GM12872 (cell line): Measurements from ENCODE around the gene JAK1.

Source experiments
- TF ChIP-seq, protein P1 (sequence below): IDR thresholded peaks from 3 replicates; pipeline ENCODE4 v1.5.1; 2011; ENCODE audit warnings: low read depth, mild to moderate bottlenecking, low read length, moderate library complexity; ENCODE audit not compliant: insufficient read depth

Gene JAK1

DNA sequence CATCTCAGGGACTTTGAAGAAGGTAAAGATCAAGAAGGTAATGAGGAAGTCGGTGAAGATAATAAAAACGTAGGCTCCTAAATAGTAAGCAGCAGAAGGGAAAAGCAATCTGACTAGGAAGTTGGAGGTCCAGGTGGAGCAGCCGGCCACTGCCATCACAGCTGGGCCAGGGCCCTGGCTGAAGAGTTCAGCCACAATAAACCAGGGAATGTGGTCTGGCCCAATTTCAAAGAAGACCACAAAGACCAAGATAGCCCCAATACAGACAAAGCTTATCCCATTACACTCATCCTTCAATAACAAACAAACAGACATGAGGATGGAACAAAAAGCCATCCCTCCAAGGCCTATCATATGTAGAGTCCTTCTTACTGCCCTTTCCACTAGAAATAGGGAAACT is 18.4 kb upstream of the JAK1 start:
- TF ChIP-seq, protein P1, sequence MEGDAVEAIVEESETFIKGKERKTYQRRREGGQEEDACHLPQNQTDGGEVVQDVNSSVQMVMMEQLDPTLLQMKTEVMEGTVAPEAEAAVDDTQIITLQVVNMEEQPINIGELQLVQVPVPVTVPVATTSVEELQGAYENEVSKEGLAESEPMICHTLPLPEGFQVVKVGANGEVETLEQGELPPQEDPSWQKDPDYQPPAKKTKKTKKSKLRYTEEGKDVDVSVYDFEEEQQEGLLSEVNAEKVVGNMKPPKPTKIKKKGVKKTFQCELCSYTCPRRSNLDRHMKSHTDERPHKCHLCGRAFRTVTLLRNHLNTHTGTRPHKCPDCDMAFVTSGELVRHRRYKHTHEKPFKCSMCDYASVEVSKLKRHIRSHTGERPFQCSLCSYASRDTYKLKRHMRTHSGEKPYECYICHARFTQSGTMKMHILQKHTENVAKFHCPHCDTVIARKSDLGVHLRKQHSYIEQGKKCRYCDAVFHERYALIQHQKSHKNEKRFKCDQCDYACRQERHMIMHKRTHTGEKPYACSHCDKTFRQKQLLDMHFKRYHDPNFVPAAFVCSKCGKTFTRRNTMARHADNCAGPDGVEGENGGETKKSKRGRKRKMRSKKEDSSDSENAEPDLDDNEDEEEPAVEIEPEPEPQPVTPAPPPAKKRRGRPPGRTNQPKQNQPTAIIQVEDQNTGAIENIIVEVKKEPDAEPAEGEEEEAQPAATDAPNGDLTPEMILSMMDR = no peak

DNA sequence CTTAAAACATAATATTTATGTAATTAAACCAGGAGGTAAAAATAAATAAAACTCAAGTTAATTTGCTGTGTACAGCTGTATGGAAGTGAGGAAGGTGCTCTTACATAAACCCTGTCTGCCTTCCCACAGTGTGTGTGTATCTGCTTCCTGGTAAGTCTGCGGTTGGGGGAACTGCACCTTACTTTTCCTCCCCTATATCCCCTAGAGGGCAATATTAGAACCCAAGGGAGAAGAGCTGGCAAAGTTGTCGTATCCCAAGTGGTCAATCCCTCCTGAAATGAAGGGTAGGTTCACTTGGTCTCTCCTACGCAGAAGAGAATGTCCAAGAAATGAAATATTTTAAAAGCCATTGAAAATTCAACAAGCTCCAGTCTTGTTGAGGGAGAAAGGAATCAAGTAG is 17.8 kb upstream of the JAK1 start:
- TF ChIP-seq, protein P1 = no peak

DNA sequence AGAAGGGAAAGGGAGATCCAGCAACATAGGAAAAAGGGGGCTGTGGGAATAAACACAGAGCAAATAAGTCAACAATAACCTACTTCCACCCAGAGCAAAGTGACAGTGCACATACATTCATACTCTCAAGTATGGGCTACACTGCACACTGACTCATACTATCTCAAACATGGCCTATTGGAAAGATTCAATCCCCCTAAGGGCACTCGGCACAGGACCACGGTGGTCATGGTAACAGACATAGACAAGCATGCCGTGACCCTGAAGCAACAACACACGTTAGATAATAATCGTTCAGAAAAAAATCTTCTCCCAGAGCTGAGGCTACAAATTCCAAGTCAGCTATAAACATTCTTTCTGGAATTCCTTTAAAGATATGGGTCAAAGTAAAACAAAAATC is 16.8 kb upstream of the JAK1 start:
- TF ChIP-seq, protein P1 = no peak

DNA sequence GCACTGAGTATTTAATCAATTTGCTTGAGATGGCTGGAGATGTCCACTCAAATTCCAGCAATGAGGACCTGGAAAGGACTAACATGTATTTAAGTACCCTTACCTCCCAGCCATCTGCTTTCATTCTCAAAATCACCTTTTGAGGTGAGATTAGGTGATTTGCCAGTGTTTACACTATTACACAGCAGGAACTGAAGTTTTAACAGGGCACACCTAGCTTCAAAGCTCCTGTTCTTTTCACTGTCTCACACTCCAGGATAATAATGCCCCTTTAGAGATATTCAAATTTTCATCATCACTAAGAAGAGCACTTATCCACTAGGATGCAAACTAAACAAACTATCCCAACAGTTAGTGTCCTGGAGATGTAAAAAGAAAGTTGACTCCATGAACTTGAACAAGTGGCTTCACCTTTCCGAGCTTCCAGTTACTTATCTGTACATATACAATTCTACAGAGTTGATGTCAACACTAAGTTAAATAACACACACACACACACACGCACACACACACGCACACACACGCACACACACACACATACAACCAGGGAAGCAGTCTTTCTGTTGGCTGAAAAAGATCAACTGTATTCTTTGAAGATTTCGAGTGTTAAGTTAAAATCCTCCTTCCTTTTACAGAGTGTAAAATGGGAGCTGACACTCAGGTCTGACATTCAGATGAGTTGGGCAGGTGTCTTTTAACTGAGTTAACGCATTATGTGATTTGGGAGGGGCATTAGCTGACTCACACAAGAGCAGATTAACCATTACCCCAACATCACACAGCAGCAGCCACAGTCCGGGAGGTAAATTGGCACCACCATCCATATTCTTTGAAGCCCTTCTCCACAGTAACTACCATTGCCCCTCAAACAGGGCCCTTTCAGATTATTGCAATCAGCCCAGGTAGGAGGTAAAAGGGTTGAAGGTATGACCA is 15.5 kb upstream of the JAK1 start:
- TF ChIP-seq, protein P1 = no peak

DNA sequence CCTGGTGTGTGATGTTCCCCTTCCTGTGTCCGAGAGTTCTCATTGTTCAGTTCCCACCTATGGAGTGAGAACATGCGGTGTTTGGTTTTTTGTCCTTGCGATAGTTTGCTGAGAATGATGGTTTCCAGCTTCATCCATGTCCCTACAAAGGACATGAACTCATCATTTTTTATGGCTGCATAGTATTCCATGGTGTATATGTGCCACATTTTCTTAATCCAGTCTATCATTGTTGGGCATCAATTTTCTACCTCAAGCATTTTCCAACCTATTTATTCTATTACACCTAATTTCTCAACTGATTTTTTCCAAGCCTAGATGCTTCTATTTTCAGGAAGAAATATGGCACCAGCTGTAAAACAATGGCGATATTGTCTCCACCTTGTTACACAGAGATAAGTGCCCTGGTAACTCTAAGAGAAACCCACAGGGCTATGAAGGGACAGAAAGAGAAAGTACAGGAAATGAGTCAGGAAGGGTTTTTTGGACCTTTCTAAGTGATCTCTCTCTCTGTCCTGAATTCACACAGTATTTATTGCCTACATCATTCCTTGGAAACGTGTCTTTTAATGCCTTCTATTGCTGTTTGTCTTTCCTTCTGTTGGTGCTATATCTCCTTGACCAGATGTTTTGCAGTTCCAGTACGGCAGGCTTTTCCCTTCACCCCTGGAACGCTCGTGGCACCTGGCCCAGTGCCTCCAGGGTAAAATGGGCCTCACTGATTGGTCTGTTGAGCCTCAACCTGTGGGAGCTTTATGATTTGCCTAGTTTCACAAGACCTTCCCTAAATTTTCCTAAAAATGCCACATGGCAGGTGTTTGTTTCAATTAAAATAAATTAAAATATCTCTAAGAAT is 14.6 kb upstream of the JAK1 start:
- TF ChIP-seq, protein P1 = no peak

DNA sequence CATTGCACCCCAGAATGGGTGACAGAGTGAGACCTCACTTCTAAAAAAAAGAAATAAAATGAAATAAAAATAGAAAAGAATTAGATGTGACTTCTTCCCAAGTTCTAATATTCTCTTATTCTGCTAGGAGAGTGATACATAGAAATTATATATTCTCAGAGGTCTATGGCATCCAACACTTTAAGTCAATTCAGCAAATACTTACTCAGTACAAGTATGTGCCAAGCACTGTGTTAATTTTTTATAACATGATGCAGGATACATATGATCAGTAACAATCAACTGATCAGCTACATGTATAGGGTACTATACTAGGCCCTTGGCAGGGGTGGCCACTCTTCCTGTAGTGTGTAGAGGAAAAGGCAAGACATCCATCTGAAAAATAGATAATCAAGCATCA is 13.0 kb upstream of the JAK1 start:
- TF ChIP-seq, protein P1 = no peak

DNA sequence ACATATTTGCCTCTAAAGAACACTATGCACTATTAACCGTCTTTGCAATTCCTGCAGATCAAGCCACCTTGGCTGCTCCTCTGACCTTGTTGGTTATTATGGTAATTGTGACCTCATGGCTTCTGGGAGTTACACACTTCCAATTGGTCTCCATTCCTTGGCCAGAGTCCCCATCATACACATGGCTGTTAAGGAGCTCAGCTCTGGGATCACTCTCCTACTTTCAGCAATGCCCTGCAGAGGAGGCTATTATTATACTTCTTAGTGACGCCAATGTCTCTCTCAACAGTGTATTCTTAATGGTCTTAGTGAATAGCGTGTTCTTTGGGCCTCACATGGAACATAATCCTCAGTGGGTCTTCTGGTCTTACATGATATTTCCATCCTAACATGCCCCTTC is 10.0 kb upstream of the JAK1 start:
- TF ChIP-seq, protein P1 = no peak
